GM19240 (cell line): ENCODE measurements around the gene AK1.

Source experiments
- DNase-seq: peaks from one replicate; pipeline ENCODE4 v3.0.0; 2011; ENCODE audit warnings: low spot score; ENCODE audit not compliant: insufficient read length

Gene AK1

GRCh38 chr9:127818574-127818973 lies 58.9 kb downstream of the AK1 start:
- DNase-seq = no peak

- no peak for DNase-seq
Observed at GRCh38 chr9:127817881-127818434, 59.5 kb downstream of the AK1 start.

GRCh38 chr9:127816728-127817127 lies 60.7 kb downstream of the AK1 start:
- DNase-seq = no peak
